Hematopoietic multipotent progenitor cell treated with erythropoietin and hydrocortisone succinate and interleukin-3 and kit ligand, for 17 days (in vitro differentiated cells): ENCODE results near the gene TBX10.
"Not testable (repeated sequence)": the region's sequence is repeated elsewhere in the genome, so short reads cannot be mapped to it uniquely, and the experiment has no call there.

Source experiments
- DNase-seq: peaks from one replicate; pipeline ENCODE4 v3.0.0-alpha.2; 2015; ENCODE audit warnings: low spot score

TBX10 gene

GRCh38 chr11:67615728-67616430 lies 23.7 kb downstream of the TBX10 start:
- DNase-seq = no peak

GRCh38 chr11:67614730-67615714 lies 24.5 kb downstream of the TBX10 start:
- peak; percentile 19 for DNase-seq

DNA sequence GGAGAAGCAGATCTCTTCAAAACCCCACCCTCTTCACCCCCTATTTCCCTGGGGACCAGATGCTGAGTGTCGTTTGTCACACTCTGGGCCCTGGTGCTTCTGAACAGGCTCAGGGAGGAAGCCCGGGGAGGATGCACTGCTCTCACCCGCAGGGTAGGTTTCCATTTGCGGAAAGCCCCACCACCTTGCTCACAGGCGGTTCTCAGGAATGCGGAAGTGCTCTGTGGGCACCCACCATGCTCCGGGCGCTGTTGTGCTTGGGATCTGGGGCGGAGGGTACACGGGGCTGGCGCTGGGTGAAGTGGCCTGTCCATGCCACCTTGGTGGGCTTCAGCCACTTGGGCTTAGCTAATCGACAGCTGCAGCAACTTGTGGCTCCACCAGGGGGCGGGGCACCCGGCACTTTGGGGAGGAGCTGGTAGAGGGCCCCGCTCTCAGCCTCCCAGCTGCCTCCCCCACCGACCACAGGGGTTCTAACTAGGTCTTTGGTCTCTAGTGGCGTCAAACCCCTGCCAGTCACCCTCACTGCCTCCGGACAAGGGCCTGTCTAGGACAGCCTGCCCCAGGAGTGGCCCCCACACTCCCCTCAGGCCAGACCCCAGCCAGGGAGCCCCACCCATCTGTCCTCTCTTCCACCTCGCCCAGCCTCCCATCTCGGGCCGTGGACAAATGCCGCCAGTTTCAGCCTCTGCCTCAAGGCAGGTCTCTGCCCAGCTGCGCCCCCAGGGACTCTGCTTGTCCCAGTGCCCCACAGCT lies 25.4 kb downstream of the TBX10 start:
- DNase-seq = peak; percentile 60

- DNase-seq = no peak
Observed at GRCh38 chr11:67613313-67613959, 26.1 kb downstream of the TBX10 start.

- no peak for DNase-seq
Observed at GRCh38 chr11:67612751-67613150, 26.8 kb downstream of the TBX10 start.

GRCh38 chr11:67611704-67612587 lies 27.6 kb downstream of the TBX10 start:
- no peak for DNase-seq

DNA sequence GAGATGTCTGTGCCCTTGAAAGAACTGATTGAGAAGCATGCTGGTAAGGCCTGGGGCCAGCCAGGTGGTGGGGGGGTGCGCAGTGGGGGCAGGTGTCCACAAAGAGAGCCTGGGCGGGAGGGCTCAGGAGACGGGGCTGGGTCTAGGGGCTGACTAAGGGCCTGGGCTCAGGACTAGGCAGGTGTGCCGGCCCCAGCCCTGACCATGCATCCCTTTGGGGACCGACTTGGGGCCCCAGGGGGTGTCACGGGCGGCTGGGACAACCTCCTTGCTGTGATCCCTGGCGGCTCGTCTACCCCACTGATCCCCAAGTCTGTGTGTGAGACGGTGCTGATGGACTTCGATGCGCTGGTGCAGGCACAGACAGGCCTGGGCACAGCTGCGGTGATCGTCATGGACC lies 28.4 kb downstream of the TBX10 start:
- DNase-seq = no peak

- no peak for DNase-seq
Observed at GRCh38 chr11:67610302-67610868, 29.2 kb downstream of the TBX10 start.

DNA sequence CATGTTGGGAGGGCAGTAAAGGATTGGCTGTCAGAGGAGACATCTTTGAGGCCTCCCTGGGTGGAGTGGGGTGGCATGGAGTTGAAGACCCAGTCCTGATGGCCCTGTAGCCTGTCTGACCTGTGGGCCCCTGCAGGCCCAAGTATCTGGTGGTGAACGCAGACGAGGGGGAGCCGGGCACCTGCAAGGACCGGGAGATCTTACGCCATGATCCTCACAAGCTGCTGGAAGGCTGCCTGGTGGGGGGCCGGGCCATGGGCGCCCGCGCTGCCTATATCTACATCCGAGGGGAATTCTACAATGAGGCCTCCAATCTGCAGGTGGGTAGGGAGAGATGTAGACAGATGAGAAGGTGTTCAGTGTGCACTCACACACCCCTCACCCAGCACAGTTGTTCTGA lies 30.2 kb downstream of the TBX10 start:
- DNase-seq = no peak

GRCh38 chr11:67608486-67608885 lies 31.1 kb downstream of the TBX10 start:
- no peak for DNase-seq

DNA sequence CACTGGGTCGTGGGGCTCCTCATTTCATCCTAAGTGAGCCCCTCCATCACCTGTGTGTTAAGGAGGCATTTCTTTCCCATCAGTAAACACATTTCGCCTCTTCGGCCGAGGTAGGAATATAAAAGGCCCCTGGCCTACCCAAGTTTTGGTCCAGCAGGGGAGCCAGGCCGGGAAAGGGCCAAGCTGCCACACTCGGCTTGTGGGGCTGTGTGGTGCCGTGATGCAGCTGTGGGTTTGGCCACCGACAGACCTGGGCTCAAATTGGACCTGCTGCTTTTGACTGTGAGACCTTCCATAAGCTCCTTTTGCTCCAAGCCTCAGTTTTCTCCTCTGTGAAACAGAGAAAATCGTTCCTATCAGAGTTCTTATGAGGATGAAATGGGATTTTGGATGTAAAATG lies 32.1 kb downstream of the TBX10 start:
- DNase-seq = no peak

DNA sequence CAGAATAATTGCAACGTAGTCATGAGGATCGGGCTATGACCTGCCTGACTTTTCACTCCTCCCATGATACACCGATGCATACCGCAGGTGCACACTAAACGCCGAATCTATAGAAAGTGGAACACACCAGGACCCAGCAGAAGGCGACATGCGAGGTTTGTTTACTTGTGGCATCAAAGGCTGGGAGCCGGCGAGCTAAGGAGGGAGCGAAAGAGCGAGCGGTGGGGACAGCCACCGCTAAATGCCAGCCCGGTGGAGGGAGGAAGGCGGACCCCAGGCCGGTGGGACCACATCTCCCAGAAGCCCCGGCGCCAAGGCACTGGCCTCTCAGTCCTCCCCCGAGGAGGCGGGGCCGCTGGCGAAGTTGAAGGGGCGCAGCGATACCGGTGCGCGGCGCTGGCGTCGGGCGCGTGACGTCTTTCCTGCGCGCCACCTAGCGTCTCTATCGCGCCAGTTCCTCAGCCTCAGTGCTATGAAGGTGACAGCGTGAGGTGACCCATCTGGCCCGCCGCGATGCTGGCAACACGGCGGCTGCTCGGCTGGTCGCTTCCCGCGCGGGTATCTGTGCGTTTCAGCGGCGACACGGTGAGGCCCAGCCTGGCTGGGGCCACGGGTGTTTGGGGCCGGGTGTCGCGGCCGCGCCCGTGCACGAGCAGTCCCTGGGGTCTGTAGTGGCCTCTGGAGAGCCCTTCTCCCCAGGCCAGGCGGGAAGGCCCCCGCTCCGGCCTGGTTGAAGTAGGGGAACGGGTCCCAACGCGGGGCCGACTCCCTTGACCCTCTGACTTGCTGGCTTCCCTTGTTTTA lies 32.9 kb downstream of the TBX10 start, which contains the start of gene NDUFV1:
NDUFV1 (plus strand) TSS at position 445 of the 804 bp plus-strand sequence; CDS start at position 514, 69 bp downstream.
- DNase-seq = peak; percentile 93

GRCh38 chr11:67606093-67606491 lies 33.5 kb downstream of the TBX10 start:
- no peak for DNase-seq

- no peak for DNase-seq
Observed at GRCh38 chr11:67605231-67606011, 34.1 kb downstream of the TBX10 start.

DNA sequence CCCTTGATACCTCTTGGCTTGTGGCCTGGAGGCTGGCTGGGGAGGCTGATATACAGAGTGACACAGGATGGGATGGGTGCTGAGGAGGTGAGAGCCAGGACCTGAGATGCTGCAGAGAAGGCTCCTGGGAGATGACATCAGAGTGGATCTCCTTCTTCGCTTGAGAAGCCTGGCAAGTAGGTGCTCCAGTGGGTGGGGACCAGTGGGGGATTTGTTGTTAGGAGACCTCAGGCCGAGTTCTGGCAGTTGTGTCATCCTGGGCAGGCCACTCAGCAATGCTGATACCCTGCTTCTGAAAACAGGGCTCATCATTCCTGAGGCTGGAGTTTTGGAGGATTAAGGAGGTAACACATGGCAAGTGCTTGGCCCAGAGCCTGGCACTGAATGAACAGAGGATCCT lies 34.7 kb downstream of the TBX10 start:
- DNase-seq = no peak

DNA sequence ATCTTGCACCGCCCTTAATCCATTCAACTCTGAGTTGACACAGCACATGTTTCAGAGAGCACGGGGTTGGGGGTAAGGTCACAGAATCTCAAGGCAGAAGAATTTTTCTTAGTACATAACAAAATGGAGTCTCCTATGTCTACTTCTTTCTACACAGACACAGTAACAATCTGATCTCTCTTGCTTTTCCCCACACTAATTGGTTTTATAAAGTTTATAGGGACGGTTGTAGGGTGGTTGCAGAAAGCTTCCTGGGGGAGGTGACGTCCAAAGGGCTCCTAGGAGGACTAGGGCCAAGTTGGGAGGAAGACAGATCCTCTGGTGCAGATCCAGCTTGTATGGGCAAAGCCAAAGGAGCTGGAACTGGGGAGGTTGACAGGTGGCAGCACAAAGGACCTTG lies 35.4 kb downstream of the TBX10 start:
- not testable (repeated sequence) for DNase-seq

- no peak for DNase-seq
Observed at GRCh38 chr11:67601098-67601497, 38.5 kb downstream of the TBX10 start.

- DNase-seq = no peak
Observed at GRCh38 chr11:67600324-67601029, 39.1 kb downstream of the TBX10 start.
